Thyroid gland (tissue), 4 donors: Measurements from ENCODE around the gene ZDHHC8.

Experiments
- CTCF ChIP-seq, 6 experiments: fragments of 200-600 bp in 3 of 6; fragments of 450-650 bp in 3 of 6; sonication (generic) in 3 of 6; IDR thresholded peaks; one replicate each; pipeline ENCODE4 v1.5.1; 2016 to 2019; ENCODE audit warnings: antibody characterized with exemption in 6 of 6, mild to moderate bottlenecking in 2 of 6, inconsistent platforms in 1 of 6, moderate library complexity in 1 of 6
- POLR2A ChIP-seq, 2 donors: fragments of 450-650 bp; IDR thresholded peaks; one replicate each; pipeline ENCODE4 v1.6.1; 2017; ENCODE audit warnings: antibody characterized with exemption in 2 of 2, mild to moderate bottlenecking in 2 of 2, moderate library complexity in 1 of 2

- TF ChIP-seq CTCF (IDR thresholded peaks at IDR 0.05) (no peak), POLR2A (IDR thresholded peaks at IDR 0.05) (no peak)
These were observed 59.5 kb downstream of the ZDHHC8 start for GRCh38 chr22:20191000-20191515.
